ENCODE data around the gene NFATC1.

GRCh38 chr18:79413426-79413825 is 17.7 kb downstream of the NFATC1 start:
- TF ChIP-seq CTCF (IDR thresholded peaks at IDR 0.05; ENCODE audit: low read length) (no peak), EZH2 (IDR thresholded peaks at IDR 0.05; ENCODE audit: borderline replicate concordance, low read length) (no peak)
